HFFc6 (cell line): ENCODE measurements around the gene PTPRA. TPM values are rescaled to one million over a fixed set of nuclear protein-coding genes. Genes with fewer than 3 reads are reported as not detected.

Experiments used
- DNase-seq: peaks from one replicate; pipeline ENCODE4 v3.0.0-alpha.2; 2018
- H3K27ac Mint-ChIP-seq: 2 replicates; pipeline ENCODE4 v1.8.0; 2020; ENCODE audit warnings: mild to moderate bottlenecking, mixed read lengths
- H3K27me3 Mint-ChIP-seq: 2 replicates; pipeline ENCODE4 v1.8.0; 2021; ENCODE audit warnings: mild to moderate bottlenecking, moderate library complexity, mixed read lengths; ENCODE audit not compliant: insufficient read depth
- H3K36me3 Mint-ChIP-seq: 2 replicates; pipeline ENCODE4 v1.8.0; 2021; ENCODE audit warnings: low read depth, mixed read lengths
- H3K4me1 Mint-ChIP-seq: 2 replicates; pipeline ENCODE4 v1.8.0; 2020; ENCODE audit warnings: low read depth, mixed read lengths
- H3K4me3 Mint-ChIP-seq: 2 replicates; pipeline ENCODE4 v1.8.0; 2020; ENCODE audit warnings: mild to moderate bottlenecking, moderate library complexity, mixed read lengths
- H3K9me3 Mint-ChIP-seq: 2 replicates; pipeline ENCODE4 v1.8.0; 2020; ENCODE audit warnings: mild to moderate bottlenecking, mixed read lengths
- total RNA-seq, 6 experiments: library from RNA; stranded (reverse); fragmentation: NEBNext Ultra II Directional; extraction: Animal tissue kit (Norgen Biotek cat#: 25700); gene quantifications; 2 replicates in 1 of 6; 3 replicates in 5 of 6; pipeline ENCODE4 v1.2.3, GENCODE V29; 2021
- TF ChIP-seq, protein P1 (sequence below): fragments of 200-600 bp; sonication (generic); IDR thresholded peaks from 2 replicates; pipeline ENCODE4 v1.5.0; 2021; ENCODE audit warnings: antibody characterized with exemption, mild to moderate bottlenecking

Gene PTPRA
- total RNA-seq, 6 experiments from 2014 or later: 44.3 to 54.4 (median 48.7) TPM

DNA sequence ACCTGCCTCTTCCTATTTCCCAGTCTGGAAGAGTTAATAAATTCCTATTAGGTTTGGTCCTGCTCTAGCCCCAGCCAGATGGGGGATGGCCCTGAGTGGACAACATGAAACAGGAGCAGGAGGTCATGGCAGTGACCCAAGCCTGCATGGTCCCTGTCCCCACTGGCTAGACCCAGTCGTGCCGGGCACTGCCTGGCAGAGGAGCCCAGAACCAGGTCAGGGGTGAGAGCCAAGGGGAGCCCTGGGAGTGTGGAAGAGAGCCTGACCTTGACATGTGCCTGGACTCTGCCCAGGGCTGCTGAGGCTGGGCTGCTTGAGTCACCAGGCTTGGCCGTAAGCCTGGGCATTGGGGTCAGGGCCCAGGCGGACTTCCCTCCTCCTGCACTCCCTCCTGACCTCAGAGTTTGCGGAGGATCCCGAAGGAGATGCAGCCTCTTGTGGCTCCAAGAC, 207.7 kb downstream of the PTPRA start:
- Mint-ChIP-seq H3K27me3 (peaks cover 37% of the 10 kb centered on the region), H3K27ac (no peak overlapping the region), H3K4me1 (peaks cover 5% of the 10 kb centered on the region; the same call in 1 of the 2 replicates), H3K4me3 (no peak overlapping the region), H3K9me3 (no peaks in the 10 kb centered on the region), H3K36me3 (no peaks in the 10 kb centered on the region)
- TF ChIP-seq, protein P1, sequence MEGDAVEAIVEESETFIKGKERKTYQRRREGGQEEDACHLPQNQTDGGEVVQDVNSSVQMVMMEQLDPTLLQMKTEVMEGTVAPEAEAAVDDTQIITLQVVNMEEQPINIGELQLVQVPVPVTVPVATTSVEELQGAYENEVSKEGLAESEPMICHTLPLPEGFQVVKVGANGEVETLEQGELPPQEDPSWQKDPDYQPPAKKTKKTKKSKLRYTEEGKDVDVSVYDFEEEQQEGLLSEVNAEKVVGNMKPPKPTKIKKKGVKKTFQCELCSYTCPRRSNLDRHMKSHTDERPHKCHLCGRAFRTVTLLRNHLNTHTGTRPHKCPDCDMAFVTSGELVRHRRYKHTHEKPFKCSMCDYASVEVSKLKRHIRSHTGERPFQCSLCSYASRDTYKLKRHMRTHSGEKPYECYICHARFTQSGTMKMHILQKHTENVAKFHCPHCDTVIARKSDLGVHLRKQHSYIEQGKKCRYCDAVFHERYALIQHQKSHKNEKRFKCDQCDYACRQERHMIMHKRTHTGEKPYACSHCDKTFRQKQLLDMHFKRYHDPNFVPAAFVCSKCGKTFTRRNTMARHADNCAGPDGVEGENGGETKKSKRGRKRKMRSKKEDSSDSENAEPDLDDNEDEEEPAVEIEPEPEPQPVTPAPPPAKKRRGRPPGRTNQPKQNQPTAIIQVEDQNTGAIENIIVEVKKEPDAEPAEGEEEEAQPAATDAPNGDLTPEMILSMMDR: no peak
- DNase-seq: no peak

DNA sequence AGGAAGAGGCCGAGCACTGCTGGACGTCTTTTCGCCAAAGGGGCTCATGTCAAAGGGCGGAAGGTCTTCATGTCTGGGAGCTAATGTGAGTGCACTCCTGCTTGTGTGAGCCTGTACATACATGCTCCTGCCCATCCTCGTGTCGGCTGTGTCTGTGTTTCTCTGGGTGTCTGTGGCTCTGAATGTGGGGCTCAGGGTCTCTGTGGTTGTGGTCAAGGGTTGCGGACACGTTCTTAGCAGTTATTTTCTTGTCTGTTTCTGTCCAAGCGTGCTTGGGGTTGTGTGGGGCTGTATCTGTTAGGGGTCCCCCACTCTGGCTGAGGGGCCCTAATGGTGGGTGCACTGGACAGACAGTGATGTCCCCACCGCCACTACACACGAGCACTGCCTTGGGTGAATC, 208.4 kb downstream of the PTPRA start:
- H3K4me1 Mint-ChIP-seq: peaks cover 5% of the 10 kb centered on the region; the same call in 1 of the 2 replicates
- no peaks in the 10 kb centered on the region for H3K36me3 Mint-ChIP-seq
- H3K27me3 Mint-ChIP-seq: peaks cover 34% of the 10 kb centered on the region

DNA sequence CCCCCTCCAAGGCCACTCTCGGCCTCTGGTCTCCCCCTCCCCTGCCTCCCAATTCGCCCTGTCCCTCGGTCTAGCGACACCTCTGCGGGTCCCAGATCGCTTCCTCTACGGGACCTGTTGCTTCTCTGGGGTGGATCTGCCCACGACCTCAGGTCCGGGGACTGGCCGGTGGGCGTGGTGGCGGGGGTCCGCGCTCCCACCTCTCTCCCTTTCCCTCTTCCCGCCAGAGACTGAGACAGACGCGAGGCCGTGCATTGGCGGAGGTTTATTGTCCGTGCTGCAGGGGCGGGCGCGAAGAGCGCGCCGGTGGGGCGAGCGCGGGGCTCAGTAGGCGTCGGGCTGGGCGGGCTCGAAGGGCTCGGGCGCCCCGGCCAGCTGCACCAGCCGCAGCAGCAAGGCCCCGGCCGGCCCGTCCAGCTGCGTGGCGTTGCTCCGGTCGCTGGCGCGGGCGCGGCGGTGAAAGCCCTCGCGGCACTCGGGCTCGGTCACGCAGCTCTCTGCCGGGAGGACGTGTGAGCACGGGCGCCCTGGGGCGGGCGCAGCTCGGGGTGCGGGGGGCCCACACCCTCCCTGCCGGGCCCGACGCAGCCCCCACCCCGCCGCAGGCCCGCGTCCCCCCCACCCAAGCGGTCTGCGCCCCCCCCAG, 209.1 kb downstream of the PTPRA start:
- peaks cover 5% of the 10 kb centered on the region; the same call in 1 of the 2 replicates for H3K4me1 Mint-ChIP-seq
- H3K36me3 Mint-ChIP-seq: no peaks in the 10 kb centered on the region
- no peak overlapping the region for H3K27ac Mint-ChIP-seq
- H3K27me3 Mint-ChIP-seq: peaks cover 35% of the 10 kb centered on the region
- DNase-seq: no peak
- no peak overlapping the region for H3K4me3 Mint-ChIP-seq
- TF ChIP-seq, protein P1: no peak
- no peaks in the 10 kb centered on the region for H3K9me3 Mint-ChIP-seq

More for the DNA sequence above, 208.4 kb downstream of the PTPRA start:
- TF ChIP-seq, protein P1: no peak
- H3K27ac Mint-ChIP-seq: no peak overlapping the region
- DNase-seq: no peak
- no peak overlapping the region for H3K4me3 Mint-ChIP-seq
- no peaks in the 10 kb centered on the region for H3K9me3 Mint-ChIP-seq

DNA sequence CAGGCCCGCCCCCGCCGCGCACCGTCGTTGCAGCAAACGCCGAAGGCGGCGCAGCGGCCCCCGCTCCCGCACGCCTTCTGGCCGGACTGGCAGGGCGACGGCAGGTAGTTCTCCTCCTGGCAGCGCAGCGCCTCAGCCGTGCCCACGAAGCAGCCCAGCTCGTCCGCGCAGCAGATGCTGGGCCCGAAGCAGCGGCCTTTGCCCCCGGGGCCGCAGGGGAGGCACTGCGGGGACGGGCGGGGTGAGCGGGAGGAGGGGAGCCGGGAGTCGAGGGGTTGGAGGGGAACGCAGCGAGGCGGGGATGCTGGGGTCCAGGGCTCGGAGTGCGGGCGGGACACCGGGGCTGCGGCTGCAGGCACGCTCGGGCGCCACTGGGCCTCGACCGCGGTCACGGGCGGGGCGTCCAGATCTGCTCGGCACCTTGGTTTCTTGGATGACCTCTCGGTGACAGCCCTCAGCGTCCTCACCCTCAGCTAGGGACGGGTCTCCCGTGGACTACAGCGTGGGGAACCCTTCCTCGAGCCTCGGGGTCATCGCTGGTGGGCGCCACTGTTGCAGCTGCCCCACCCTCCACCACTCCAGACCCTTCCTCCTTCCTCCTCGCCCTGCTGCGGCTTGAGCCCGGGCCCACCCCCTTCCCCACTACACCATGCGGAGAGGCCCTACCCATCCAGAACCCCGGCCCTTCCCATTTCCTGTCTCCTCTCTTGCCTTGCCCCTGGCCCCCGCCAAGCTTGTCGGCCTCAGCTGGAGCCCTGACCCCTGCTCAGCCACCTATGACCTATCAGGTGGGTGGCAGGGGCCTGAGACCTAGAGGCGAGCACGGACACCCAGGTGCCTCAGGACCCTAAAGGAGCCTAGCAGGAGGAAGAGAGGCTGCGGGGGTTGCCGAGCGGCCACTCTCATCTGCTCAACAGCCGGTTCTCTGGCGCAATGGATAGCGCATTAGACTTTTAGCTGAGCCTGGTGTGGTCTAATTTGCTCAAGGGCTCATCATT, 210.0 kb downstream of the PTPRA start:
- Mint-ChIP-seq H3K4me3 (no peak overlapping the region), H3K9me3 (no peaks in the 10 kb centered on the region), H3K4me1 (peaks cover 5% of the 10 kb centered on the region; the same call in 1 of the 2 replicates), H3K36me3 (no peaks in the 10 kb centered on the region), H3K27ac (no peak overlapping the region), H3K27me3 (peaks cover 40% of the 10 kb centered on the region)
- TF ChIP-seq, protein P1: no peak
- DNase-seq: no peak

DNA sequence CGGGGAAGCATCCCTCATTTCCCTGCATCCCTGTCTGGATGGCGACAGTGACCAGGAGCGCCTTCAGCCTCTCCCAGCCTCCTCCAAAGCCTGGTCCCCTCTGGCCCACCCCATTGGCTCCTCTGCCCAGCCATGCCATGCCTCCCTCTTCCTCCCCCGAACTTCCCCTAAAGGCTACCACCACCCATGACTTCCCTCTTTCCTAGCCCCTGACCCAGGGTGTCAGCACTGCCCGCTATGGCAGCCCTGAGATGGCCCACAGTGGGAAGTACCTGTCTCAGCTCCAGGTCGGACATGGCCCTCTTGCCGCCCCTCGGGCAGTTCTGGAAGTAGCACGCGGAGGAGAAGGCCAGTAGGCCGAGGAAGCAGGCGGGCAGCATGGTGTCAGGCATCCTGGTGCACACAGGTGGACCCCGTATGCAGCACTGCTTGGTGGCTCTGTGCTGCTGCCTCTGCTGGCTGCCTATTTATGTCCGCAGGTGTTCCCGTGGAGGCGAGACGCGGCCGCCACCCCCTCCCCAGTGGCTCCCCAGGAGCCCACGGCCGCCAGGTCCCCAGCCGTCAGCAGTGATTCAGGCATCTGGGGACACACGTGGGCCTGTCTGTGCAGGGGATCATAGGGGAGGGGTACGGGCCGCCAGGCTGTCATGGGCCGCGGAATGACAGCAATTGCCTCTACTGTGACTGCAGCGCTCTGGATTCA, 211.2 kb downstream of the PTPRA start, which contains the start of gene AVP:
AVP (minus strand) TSS at position 442 of the 703 bp plus-strand sequence; CDS start at position 392, 50 bp downstream.
- H3K27me3 Mint-ChIP-seq: peaks cover 37% of the 10 kb centered on the region

More for the DNA sequence above, 211.2 kb downstream of the PTPRA start, which contains the start of gene AVP:
- TF ChIP-seq, protein P1: no peak
- DNase-seq: no peak
- no peak within 1 kb of the TSS for H3K27ac Mint-ChIP-seq
- H3K4me1 Mint-ChIP-seq: peaks cover 5% of the 10 kb centered on the region; the same call in 1 of the 2 replicates
- H3K9me3 Mint-ChIP-seq: no peaks in the 10 kb centered on the region
- no peaks in the 10 kb centered on the region for H3K36me3 Mint-ChIP-seq
- H3K4me3 Mint-ChIP-seq: no peak within 1 kb of the TSS
